SK-N-SH (cell line): ENCODE data around the gene KLF13.

Experiments
- EZH2phosphoT487 ChIP-seq: fragments of 200-600 bp; sonication (generic); IDR thresholded peaks from 2 replicates; pipeline ENCODE4 v1.6.1; 2017; ENCODE audit warnings: low read depth, mixed run types, mild to moderate bottlenecking, antibody characterized with exemption, moderate library complexity, borderline replicate concordance
- GABPA ChIP-seq: IDR thresholded peaks from 2 replicates; pipeline ENCODE4 v1.4.0; 2012; ENCODE audit warnings: low read depth, mild to moderate bottlenecking
- JUND ChIP-seq: IDR thresholded peaks from 2 replicates; pipeline ENCODE4 v1.4.0; 2012
- MXI1 ChIP-seq: IDR thresholded peaks from 2 replicates; pipeline ENCODE4 v1.6.1; 2012; ENCODE audit warnings: mild to moderate bottlenecking, low read depth, low read length, improper control_type of control experiment
- RAD21 ChIP-seq: IDR thresholded peaks from 2 replicates; pipeline ENCODE4 v1.6.1; 2012; ENCODE audit warnings: mild to moderate bottlenecking, low read length
- YY1 ChIP-seq: IDR thresholded peaks from 2 replicates; pipeline ENCODE4 v1.4.0; 2012; ENCODE audit warnings: low read depth, mild to moderate bottlenecking
- TF ChIP-seq, protein P1 (sequence below): fragments of 200-600 bp; sonication (generic); IDR thresholded peaks from 2 replicates; pipeline ENCODE4 v1.6.1; 2017; ENCODE audit warnings: antibody characterized with exemption, mild to moderate bottlenecking, moderate library complexity

DNA sequence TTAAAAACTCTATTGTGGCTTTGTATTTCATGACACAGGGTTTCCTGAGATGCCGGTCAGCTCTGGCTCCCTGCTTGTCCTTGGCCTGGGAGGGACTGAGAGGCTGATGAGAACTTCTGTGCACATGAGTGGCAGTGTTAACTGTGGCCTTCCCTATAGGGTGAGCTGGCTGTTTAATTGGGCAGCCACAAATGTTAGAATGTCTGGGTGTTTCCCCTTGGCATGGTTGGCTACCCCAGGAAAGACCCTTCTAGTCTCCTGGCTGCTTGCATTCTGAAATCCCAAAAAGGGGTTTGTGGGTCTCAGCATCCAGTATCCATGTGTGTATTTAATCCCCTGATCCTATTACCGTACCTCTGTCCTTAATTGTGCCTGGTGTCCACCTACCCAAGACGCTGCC lies 3.0 kb upstream of the KLF13 start:
- no peak for TF ChIP-seq EZH2phosphoT487
- TF ChIP-seq, protein P1, sequence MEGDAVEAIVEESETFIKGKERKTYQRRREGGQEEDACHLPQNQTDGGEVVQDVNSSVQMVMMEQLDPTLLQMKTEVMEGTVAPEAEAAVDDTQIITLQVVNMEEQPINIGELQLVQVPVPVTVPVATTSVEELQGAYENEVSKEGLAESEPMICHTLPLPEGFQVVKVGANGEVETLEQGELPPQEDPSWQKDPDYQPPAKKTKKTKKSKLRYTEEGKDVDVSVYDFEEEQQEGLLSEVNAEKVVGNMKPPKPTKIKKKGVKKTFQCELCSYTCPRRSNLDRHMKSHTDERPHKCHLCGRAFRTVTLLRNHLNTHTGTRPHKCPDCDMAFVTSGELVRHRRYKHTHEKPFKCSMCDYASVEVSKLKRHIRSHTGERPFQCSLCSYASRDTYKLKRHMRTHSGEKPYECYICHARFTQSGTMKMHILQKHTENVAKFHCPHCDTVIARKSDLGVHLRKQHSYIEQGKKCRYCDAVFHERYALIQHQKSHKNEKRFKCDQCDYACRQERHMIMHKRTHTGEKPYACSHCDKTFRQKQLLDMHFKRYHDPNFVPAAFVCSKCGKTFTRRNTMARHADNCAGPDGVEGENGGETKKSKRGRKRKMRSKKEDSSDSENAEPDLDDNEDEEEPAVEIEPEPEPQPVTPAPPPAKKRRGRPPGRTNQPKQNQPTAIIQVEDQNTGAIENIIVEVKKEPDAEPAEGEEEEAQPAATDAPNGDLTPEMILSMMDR, result no peak
- no peak for TF ChIP-seq RAD21
- TF ChIP-seq GABPA, result no peak
- TF ChIP-seq JUND, result no peak
- no peak for TF ChIP-seq MXI1
- no peak for TF ChIP-seq YY1
